CD4-positive, alpha-beta T cell treated with Interleukin-4 for 4 hours (primary cell): Measurements from ENCODE around the gene NOL9.

Source experiments
- DNase-seq: peaks from one replicate; pipeline ENCODE4 v3.0.0-alpha.2; 2020

The NOL9 gene

DNA sequence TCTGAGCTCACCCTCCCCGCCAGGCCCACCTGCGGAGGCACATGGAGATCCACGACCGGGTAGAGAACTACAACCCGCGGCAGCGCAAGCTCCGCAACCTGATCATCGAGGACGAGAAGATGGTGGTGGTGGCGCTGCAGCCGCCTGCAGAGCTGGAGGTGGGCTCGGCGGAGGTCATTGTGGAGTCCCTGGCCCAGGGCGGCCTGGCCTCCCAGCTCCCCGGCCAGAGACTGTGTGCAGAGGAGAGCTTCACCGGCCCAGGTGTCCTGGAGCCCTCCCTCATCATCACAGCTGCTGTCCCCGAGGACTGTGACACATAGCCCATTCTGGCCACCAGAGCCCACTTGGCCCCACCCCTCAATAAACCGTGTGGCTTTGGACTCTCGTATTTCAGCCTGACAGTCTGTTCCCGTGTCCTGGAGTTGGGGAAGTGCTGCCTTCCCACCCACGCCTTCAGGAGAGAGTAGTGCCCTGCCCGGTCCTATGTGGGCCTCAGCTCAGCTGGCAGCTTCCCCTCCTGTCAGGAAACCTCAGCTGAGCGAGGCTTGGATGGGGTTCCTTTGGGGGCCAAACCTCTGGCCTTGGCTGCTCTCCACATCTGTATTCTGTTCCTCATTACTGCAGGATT lies 34.7 kb upstream of the NOL9 start:
- no peak for DNase-seq

GRCh38 chr1:6588128-6588892 lies 34.0 kb upstream of the NOL9 start:
- no peak for DNase-seq

- no peak for DNase-seq
These were observed 33.1 kb upstream of the NOL9 start for GRCh38 chr1:6587261-6588005.

DNA sequence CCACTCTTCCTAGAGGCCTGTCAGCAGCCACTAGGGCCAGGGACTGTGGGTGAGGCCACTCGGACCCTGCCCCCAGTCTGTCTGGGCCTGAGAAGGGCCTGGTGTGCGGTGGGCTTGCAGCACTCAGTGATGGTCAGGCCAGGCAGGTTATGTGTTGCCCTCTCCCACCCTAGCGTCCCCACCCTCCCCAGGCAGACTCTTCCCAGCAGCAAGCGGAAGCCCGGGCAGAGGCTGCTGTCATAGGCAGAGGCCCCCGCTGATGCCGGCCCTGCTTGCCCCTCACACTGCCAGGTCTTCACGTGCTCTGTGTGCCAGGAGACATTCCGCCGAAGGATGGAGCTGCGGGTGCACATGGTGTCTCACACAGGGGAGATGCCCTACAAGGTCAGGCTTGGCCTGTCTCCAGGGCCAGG lies 32.1 kb upstream of the NOL9 start:
- no peak for DNase-seq

DNA sequence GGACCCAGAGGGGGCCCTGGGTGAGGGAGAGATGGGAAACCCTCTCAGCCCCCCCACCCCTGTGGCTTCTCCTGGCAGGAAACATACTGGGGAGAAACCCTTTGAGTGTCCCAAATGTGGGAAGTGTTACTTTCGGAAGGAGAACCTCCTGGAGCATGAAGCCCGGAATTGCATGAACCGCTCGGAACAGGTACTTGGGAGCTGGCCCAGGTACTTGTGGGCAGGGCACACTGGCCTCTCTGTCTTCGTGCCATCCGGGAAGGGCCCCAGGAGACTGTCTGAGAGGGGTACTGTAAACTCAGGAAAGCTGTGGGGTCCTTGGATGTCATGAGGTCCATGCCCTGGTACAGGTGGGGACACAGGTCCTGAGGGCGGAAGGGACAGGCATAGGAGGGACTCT lies 31.5 kb upstream of the NOL9 start:
- no peak for DNase-seq

DNA sequence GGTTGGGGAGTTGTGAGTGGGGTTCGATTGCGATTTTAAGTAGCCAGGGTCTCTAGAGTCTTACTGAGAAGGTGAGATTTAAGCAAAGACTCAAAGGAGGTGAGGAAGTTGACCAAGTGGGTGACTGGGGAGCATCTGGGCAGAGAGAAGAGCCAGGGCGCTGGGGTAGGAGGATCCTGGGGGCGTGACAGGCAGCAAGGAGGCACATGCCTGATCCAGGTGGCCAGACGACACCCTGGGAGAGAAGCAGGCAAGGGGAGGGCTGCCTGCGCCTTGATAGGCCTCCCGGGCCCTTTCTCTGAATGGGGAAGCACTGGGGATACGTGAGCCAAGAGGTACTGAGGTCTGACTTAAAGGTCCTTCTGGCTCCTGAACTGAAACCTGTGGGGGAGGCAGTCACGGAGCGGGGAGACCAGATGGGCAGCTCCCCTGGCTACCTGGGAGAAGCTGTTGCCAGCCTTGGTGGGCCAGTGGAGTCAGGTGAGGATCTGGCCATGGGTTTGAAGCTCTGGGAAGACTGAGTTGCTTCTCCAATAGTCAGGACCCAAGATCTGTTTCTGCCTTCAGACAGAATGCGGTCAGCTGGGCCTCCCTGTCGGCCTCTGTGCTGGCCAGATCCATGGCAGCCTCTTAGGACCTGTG lies 30.9 kb upstream of the NOL9 start:
- DNase-seq: no peak

DNA sequence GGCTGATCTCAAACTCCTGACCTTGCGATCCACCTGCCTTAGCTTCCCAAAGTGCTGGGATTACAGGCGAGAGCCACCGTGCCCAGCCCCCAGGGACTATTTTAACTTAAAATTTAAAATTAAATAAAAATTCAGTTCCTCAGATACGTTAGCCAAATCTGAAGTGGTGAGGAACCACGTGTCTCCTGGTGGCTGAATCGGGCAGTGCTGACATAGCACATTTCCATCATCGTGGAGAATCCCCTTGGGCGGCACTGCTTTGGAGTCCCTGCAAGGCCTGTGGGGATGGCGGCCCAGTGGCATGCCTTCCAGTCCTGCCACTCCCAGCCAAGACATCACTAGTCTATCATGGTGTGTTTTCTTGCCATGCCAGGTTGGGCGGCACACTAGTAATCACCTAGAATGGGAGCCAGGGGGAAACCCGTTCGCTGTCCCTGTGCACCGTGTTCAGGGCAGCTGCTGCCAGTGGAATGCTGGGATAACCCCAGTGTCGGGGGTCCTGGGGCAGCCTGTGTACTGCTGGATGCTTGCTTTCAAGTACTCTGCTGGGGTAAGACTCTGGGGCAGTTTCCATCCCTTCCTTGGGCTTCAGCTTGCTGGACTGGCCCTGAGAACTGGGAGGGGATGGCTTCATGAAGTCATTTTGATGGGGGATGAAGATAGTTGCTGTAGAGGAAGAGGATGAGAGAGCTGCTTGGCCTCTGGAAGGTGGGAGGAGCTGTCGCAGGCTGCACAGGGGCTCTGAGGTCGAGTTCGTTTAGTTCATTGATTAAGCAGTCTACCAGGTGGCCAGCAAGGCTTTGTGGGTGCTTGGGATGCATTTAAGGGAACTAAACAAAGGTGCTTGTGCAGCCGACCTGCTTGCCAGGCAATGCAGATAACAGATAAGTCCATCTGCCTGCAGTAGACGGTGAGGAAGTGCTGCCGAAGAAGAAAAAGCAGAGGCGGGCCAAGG lies 30.1 kb upstream of the NOL9 start:
- no peak for DNase-seq

- DNase-seq: no peak
These were observed 28.1 kb upstream of the NOL9 start for GRCh38 chr1:6582370-6582769.

DNA sequence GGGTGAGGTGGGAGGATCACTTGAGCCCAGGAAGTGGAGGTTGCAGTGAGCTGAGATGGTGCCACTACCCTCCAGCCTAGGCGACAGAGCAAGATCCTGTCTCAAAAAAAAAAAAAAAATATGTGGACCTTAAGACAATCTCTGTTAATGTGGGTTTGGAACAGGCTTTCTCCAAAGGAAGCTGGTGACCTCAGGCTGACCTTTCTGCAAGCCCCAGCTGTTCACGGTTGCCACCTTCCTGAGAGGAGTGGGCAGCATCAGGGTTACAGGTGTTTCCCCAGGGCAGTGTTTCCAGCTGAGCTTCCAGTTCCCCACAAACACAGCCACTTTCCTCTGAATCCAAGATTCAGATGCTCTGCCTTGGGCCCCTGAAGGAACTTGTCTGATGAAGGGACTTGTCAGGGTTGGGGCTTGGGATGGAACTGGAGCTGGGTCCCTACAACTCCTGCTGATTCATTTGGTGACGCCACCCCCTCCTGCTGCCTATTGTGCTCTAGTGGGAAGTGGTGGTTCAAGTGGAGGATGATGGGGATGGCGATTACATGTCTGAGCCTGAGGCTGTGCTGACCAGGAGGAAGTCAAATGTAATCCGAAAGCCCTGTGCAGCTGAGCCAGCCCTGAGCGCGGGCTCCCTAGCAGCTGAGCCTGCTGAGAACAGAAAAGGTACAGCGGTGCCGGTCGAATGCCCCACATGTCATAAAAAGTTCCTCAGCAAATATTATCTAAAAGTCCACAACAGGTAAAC lies 27.4 kb upstream of the NOL9 start:
- DNase-seq: no peak

- DNase-seq: no peak
These were observed 26.5 kb upstream of the NOL9 start for GRCh38 chr1:6580593-6581409.

GRCh38 chr1:6580119-6580592 lies 25.8 kb upstream of the NOL9 start:
- no peak for DNase-seq

- peak; percentile 95 for DNase-seq
These were observed 25.2 kb upstream of the NOL9 start, which contains the start of gene ZBTB48 for GRCh38 chr1:6579374-6580118. Gene ZBTB48, plus strand, starts transcription at chr1:6579994. Its CDS starts 616 bp downstream, at chr1:6580610.

GRCh38 chr1:6578624-6579373 lies 24.5 kb upstream of the NOL9 start:
- no peak for DNase-seq

- no peak for DNase-seq
These were observed 23.7 kb upstream of the NOL9 start for GRCh38 chr1:6577831-6578525.

GRCh38 chr1:6574818-6575217 lies 20.5 kb upstream of the NOL9 start:
- DNase-seq: no peak

DNA sequence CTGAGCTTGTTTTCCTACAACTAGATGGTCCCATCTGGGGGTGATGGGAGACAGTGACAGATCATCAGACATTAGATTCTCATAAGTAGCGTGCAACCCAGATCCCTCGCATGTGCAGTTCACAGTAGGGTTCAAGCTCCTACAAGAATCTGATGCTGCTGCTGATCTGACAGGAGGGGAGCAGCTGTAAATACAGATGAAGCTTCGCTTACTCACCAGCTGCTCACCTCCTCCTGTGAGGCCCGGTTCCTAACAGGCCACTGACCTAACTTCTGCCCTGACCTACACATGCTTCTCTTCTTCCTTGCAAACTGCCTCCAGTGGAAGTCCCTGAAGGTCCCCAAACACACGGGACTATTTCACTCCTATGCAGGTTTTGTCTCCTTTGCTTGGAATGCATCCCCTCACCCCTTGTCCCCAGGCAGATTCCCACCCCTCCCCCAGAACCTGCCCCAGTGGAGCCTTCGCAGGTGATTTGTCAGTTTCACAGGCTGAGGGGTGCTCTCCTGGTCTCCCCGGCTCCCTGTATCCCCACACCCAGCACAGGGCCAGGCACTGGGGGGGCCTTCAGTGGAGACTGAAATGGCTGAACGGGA lies 19.8 kb upstream of the NOL9 start:
- no peak for DNase-seq

GRCh38 chr1:6572653-6573383 lies 18.5 kb upstream of the NOL9 start:
- DNase-seq: no peak
